Stimulated activated CD8-positive, alpha-beta memory T cell treated with anti-CD3 and anti-CD28 coated beads, Interleukin-7, amount 100 ng/mL, for 48 hours (primary cell): Measurements from ENCODE around the gene FAM13A.
"Not testable (repeated sequence)": the region's sequence is repeated elsewhere in the genome, so short reads cannot be mapped to it uniquely, and the experiment has no call there.

Experiments
- DNase-seq, 2 donors: peaks; one replicate each; pipeline ENCODE4 v3.0.0-alpha.2; 2020; ENCODE audit warnings: low read depth in 1 of 2; ENCODE audit errors: extremely low read depth in 1 of 2

Gene FAM13A

GRCh38 chr4:89056953-89057398 lies at the start of gene FAM13A:
Gene FAM13A, minus strand, starts transcription at chr4:89057185. Its CDS starts 221 bp downstream, at chr4:89056964.
- DNase-seq, result no peak

GRCh38 chr4:89105726-89106125 lies 48.7 kb upstream of the FAM13A start:
- DNase-seq, result no peak

DNA sequence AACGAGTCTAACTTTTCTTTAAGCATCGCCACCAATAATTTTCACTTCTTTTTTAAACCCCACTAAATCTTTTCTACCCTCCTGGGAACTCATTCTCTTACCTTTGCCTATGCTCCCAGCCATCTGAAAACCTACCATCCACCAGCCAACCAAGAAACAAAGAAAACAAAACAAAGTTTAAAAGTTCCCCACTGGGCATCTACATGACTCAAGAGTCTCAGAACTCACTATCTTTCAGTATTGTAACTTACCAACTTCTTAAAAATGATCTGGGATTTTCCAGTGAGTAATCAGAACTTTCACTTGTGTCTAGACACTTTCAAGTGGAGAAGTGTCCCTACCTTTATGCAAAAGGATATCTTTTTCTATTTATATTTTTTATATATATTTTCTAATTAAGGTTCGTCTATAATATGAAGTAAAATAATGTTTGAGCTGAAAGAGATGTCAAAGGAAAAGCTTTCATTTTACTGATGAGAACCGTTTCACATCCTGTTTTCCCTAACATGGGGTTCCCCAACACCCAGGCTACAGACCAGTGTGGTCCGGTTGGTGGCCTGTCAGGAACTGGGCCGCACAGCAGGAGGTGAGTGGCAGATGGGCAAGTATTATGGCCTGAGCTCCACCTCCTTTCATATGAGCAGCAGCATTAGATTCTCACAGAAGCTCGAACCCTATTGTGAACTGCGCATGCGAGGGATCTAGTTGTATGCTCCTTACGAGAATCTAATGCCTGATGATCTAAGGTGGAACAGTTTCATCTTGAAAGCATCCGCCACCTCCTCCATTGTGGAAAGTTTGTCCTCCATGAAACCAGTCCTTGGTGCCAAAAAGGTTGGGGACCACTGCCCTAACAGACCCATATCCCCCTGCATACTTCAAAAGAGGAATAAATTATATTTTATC lies 44.5 kb upstream of the FAM13A start:
- no peak for DNase-seq

GRCh38 chr4:89100853-89101252 lies 43.9 kb upstream of the FAM13A start:
- no peak for DNase-seq

DNA sequence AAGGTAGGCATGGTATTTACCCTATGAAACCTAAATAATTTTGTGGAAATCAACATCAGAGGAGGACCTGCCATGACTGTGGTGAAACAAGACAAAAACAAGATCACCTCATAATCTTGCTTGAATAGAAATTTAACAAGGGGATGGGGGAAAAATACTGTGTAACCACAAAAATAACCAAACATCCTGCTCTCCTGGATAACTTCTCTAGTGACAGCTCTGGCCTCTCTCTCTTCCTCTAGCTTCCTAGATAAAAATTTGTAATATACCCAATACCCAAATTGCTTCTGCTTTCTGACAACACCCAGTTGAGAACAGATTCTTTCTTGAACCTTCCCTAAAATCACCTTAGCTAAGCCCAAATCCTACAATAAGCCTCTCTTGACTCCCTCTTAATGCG lies 42.5 kb upstream of the FAM13A start:
- no peak for DNase-seq

DNA sequence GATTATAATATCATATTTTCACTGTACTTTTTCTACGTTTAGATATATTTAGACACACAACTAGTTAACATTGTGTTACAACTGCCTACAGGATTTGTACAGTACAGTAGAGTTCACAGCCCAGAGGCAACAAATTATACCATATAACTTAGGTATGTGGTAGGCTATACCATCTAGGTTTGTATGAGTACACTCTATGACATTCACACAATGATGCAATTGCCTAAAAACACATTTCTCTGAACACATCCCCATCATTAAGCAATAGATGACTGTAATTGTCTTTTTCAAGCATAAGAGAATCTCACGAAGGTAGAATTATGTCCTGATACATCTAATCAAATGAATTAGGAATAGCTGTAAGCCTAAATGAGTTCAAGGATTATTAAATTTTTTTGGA lies 42.0 kb upstream of the FAM13A start:
- DNase-seq, result no peak

DNA sequence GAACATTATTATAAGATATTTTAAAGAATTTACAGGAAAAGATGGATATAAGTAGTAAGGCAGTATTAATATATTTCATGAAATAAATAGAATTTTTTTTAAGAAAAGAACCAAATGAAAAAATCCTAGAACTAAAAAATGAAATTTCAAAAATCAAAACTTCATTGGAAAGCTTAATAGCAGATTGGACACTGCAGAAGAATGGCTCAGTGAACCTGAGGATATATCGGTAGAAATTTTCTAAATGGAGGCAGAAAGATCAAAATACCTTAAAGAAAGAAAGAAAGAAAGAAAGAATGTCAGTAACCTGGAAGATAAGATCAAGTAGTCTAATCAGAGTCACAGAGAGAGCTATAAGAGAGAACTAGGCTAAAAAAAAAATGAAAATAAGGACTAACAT lies 21.3 kb upstream of the FAM13A start:
- no peak for DNase-seq

DNA sequence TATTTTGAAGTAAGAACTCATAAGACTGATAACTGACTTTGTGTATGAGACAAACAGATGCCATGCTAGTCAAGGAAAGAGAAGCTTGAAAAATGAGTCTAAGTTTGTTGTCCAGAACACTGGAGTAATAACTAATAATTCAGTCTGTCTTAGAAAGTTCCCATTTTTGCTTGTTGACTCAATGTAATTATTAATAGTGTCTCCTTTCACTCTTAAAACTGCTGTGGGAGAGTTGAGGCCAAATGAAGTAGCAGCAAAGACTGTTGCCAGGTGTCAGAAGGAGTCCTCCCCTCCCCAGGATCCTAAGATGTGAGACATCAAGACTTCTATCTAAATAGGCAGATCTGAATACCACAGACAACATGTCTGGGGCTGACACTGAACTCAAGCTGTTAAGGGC lies 20.8 kb upstream of the FAM13A start:
- DNase-seq, result no peak

DNA sequence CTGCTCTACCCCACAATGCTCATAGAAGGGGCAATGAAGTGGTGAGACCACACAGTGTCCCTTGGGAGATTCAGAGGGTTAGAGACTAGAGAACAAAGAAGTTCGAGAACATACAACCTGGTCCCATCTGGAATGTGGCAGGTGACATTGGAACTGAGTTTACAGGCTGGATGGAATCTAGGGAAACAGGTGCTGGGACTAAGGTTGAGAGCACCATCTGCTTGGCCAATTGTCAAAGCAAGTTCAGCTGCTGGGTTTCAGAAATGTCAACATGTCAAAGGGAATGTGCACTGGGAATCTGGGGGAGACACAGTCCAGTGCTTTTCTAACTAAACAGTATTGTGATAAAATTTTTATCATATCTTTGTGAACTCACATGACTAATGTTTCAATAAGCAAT lies 15.9 kb upstream of the FAM13A start:
- DNase-seq, result no peak

DNA sequence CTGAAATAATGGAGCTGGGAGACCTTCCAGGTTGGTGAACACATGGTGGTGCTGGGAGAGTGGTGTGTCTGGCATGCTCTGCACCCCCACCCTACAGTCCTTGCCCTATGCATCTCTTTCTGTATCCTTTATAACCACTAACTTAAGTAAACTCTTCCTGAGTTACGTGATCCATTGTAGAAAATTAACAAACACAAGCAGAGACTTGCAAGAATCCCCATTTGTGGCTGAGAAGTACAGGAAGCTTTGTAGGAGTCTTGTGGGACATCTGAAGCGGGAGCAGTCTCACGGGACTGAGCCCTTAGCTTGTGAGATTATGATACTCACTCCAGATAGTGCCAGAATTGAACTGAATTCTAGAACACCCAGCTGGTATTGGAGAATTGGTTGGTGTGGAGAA lies 14.3 kb upstream of the FAM13A start:
- DNase-seq, result no peak

GRCh38 chr4:89070041-89070440 lies 13.1 kb upstream of the FAM13A start:
- DNase-seq, result no peak

DNA sequence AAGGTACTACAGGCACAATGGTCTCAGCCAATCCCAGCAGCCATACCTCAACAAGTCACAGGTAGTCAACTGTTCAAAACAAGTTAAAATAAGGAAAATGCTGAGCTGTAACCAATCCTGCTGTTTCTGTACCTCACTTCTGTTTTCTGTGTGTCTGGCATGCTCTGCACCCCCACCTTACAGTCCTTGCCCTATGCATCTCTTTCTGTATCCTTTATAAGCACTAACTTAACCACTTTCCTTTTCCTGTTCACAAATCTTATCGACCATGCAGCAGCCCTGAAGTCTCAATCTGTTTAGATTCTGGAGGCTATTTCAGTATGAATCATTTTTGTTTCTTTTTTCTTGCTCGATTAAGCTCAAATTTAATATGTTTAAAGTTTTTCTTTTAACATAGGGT lies 12.5 kb upstream of the FAM13A start:
- DNase-seq, result no peak

- DNase-seq, result no peak
These were observed 10.4 kb upstream of the FAM13A start for GRCh38 chr4:89067417-89067816.

- DNase-seq, result no peak
These were observed 7.9 kb upstream of the FAM13A start for GRCh38 chr4:89064848-89065247.

DNA sequence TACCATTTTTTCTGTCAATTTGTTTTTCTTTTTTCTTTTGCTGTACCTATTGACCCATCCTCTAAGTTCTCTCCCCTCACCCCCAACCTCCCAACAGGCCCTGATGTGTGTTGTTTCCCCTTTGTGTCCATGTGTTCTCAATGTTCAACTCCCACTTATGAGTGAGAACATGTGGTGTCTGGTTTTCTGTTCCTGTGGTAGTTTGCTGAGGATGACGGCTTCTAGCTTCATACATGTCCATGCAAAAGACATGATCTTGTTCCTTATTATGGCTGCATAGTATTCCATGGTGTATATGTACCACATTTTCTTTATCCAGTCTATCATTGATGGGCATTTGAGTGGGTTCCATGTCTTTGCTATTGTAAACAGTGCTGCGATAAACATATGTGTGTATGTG lies 859 bp upstream of the FAM13A start:
- DNase-seq, result not testable (repeated sequence)

DNA sequence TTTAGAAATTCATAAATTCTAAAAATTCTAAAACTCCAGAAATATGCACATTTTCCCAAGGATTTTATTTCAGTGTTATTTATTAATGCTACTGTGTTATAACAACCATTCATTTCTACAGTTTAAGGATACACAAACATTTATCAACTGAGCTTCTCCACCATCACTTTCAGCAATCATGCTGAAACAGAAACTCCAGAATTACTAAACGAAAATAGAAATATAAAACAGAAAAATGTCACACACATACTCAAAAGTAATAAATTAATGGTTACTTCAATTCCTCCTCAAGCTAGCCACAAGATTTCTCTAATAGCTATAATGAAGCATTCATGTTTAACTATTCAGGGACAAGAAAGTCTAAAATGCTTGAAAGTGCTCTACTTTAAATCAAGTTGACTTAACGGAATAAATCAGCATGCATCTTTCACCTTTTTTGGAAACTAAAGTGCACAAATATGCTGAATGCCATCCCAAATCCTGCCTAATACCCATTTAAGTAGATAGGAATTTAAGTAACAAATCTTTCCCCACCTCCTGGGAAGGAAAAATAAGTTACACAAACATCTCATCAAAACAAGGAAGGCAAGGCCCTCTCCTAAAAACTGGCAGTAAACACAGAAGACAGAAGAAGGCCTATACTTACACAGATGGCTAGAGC lies 563 bp downstream of the FAM13A start:
- no peak for DNase-seq

DNA sequence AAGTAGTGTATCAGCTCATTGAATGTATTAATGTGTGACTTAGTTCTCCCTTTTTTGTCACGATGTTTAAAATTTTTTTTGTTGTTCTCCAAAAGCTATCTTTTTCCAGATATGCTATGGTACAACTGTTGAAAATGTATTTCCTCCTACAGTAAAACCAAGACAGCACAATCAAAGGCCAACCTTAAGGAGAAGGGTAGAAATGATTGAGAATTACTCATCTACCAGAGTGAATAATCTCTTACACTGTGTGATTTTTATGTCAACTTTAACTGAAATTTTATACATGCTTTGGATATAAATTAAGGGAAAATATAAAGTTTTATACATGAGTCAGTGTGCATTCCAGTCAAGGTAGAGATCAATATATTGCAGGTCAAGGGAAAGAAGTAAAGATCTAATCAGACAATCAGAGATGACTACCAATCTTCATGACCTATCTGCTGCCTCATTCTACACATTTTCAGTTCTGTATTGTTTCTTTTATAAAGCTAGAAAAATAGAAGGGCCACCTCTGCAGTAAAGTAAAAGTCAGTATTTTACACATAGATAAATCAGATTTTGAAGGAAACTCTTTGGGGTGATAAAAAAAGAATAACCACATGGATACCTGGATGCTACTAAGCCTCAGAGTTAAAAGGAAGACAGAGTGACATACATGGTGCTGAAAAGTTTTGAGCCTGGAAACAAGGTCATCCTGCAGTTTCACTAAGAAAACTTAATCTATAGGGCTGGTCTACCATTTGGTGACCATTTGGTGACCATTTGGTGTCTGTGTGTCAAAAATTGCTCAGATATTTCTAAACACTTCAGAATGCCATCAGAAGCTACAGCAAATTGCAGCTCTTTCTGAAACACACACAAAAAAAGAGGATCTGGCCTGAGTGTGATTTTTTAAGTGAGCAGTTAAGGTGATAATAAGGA lies 1.6 kb downstream of the FAM13A start:
- DNase-seq, result no peak

GRCh38 chr4:89054627-89055026 lies 2.4 kb downstream of the FAM13A start:
- no peak for DNase-seq

- no peak for DNase-seq
These were observed 7.1 kb downstream of the FAM13A start for GRCh38 chr4:89049853-89050252.

DNA sequence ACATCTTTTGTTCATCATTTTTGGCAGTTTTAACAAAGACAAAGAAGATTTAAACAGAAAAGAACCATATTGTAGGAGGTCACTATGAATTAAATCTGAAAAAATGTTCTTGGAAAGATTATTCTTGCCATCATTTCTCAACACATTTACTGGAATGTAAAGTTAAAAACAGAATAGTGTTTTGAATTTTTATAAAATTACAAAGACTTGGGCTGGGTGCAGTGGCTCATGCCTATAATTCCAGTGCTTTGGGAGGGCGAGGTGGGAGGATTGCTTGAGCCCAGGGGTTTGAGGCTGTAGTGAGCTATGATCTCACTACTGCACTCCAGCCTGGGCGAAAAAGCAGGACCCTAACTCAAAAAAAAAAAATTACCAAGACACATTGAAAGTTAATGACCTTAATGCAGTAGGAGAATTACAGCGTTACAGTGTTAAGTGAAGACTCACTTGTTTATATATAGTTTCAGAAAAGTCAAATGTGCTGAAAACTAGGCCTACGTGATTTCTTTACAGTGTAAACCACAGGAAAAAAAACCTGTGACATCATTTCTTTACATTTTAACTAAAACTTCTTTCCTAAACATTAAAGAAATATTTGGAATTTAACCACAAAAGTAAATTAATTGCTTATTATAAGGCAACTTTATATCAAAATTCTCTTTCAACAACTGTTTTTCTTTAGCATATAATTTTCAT lies 7.9 kb downstream of the FAM13A start:
- no peak for DNase-seq
